ENCODE data around the gene OPN3.

Gene OPN3

DNA sequence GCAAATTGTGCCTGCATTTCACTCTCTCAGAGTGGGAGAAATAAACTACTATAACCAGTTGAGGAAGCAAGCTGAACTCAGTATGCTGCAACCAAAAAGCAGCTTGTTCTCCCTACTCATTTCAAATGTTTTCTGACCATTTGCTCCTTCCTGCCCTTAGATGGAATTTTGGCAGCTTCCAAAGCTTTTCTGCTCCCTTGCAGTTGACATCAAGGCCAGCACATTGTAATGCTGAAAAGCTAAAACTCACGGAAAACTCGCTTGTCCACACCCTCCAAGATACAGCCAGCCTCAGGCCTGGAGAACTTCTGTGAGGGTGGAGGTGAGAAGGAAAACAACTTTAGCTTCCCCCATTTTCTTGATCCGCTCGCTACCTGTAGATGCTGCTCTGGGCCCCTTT, 5.0 kb upstream of the OPN3 start:
- DNase-seq (ENCODE audit: low read depth) = no peak

DNA sequence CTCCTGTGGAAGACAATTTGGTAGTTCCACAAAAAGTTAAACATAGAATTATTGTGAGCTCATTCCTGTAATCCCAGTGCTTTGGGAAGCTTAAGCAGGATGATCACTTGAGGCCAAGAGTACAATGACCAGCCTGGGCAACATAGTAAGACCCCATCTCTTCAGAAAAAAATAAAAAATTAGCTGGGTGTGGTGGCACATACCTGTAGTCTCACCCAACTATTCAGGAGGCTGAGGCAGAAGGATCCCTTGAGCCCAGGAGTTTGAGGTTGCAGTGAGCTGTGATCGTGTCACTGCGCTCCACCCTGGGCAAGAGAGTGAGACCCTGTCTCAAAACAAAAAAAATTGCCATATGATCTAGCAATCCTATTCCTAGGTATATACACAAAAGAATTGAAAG, 4.1 kb upstream of the OPN3 start:
- no peak for DNase-seq (ENCODE audit: low read depth)

DNA sequence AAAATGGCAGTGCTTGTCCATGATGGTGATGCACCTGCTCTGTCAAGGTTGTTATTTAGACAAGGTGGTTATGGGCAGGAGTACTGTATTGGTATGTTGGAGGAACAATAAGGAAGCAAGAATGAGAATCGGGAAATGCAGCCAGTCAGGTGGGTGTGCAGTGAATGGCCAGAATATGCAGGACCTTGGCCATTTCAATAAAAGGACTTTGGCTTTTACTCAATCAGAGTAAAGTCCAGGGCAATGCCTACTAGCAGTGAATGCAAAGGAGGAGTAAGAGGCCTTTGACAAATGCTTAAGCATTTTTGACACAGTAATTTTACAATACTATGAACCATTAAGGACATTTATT, 2.4 kb upstream of the OPN3 start:
- DNase-seq (ENCODE audit: low read depth) = no peak

DNA sequence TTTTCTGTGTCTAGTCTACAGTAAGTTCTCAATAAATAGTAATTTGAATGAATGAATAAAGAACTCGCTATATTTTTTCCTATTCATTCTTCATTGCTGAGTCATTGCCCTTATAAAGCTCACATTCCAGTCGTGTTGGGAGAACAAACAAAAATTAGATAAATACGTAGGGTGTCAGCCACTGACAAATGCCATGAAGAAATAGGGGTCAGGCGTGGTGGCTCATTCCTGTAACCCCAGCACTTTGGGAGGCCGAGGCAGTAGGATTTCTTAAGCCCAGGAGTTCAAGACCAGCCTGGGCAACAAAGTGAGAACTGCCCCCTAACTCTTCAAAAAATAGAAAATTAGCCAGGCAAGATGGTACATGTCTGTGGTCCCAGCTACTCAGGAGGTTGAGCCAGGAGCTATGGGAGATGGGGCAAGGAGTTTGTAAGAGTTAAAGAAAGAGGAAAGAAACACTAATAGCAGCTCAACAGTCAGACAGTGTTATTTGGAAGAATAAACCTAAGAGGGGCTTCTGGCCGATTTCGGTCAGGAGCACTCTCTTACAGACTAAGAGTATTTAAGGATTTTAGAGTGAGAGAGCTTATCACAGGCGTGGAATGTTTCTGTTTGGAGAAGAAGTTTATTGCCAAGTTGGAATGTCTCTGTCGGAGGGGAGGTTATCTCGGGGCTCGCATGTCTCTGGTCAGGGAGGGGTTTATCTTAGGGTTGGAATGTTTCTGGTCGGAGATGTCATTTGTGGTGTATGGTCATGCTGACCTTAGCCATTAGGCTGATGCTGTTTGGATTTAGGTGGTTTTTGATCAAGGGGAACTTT, 1.8 kb upstream of the OPN3 start:
- DNase-seq (ENCODE audit: low read depth) = no peak

DNA sequence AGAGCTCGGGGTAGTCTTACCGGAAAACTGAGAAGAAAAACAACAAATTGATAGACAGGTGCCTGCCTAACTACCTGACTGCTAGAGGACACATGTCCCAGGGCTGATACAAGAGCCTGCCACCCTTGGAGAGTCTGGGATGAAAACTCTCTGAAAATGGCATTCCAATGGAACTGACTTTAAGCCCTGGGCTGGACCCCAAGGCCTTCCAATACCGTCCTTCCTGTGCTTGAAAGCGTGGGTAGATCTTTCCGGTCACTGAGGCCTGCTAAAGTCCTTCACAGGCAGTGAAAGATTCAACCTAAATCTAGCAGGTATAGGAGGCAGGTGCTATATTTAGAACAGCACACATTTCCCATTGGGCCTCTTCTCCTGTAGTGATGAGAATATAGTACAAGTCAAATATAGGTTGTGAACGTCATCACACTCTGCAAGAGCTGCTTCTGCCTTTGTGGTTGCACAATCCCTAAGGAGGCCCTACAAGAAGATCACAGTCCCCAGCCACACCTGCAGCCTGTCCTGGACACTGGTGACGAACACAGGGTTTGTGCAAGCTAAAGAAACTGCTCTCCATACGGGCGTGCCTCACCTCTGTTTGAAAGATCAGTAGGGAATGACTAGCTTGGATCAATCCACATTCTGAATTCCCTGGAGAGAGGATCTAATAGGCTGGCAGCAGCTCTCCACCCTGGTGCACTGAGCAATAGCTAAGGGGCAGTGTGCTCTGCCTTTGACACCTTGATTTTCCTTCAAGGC, 876 bp upstream of the OPN3 start:
- no peak for DNase-seq (ENCODE audit: low read depth)

DNA sequence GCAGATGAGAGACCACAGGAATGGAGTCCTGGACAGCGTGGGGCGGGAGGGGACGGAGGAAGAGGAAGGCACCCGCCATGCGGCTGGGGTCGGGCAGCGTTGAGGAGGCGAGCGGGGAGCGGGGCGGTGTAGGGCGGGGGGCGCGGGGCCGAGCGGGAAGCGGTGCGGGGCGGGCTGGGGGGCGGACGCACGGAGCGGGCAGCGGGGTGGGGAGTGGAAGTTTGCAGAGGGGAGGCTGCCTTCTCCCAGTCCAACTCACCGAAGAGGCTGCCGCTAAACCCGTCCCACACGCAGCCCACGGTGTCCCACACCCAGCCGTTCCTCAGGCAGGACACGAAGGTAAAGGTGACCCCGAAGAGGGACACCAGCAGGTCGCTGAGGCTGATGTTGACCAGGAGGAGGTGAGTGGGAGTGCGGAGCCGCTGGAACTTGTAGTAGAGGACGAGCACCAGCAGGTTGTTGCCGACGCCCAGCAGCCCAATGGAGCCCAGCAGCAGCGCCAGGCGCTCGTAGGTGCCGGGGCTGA, 483 bp downstream of the OPN3 start:
- DNase-seq (ENCODE audit: low read depth) = peak; percentile 9

DNA sequence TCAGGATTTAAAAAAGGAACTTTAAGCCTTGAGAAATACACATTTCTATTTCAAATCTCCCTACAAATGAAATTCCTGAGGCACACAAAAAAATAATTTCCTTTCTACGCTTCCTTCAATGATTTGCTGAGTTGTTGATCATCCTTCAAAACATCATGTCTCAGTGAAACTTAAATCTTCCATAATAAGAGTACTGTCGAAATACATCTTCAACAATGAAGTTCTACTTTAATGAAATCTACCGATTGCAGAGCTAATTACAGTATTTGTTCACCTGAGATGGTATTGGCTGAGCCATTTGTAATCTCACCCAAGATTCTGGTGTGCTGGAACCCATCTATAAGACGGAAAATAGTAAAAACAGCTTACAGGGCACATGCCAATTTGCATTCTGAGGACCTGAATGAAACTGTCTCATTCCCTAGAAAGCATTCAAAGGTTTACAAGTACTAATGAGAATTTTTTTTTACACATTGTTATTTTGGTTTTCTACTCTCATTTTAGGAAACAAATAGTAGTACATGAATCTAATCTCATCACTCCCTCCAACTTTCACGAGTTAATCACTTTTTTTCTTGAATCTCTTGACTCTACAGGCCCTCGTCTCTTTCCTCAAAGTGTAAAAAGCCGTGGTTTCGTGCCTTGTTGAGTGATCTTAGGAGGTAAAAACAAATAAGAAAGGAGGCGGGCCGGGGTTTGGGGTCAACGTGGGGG, 1.1 kb downstream of the OPN3 start:
- DNase-seq (ENCODE audit: low read depth) = no peak

DNA sequence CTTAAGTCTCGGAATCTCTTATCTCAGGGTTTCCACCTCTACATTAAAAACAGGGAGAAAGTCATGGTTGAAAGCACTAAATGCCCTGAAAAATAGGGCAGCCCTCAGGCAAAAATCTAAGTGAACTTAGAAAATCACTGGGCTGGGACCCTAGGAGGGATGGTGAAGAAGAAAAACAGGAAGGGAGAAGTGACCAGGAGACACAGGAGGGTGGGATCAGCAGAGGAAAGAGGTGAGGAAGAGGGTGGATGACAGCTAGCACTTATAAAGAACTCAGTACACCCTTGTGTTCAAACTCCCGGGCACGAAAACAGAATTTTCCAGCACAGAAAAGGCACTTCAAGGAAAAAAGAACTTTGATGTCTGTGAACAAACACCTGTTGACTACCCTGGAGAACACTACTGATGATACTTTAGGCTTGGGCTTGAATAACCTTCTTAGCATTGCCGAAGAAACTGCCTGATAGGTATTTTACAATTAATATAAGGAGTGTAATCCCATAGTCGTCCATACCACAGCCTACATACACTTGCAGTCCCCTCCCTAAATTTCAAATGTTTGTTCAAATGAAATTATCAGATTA, 2.0 kb downstream of the OPN3 start:
- no peak for DNase-seq (ENCODE audit: low read depth)

DNA sequence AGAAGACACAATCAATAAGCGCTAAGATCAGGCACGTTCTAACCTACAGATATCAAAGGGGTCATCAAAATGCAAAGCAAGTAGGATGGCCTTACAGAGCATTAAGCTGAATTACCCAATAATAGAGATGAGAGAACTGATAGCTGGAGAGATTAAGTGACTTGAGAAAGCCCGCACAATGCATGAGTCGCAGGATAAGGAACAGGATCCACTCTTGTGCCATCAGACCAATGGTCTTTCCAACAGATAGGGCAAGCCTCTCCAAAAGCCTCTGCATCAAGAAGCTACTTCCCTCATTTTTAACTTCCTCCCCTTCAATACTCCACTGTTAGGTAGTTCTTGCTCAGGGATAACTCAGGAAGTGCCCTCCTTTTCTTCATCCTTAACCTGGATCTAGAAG, 2.6 kb downstream of the OPN3 start:
- no peak for DNase-seq (ENCODE audit: low read depth)

DNA sequence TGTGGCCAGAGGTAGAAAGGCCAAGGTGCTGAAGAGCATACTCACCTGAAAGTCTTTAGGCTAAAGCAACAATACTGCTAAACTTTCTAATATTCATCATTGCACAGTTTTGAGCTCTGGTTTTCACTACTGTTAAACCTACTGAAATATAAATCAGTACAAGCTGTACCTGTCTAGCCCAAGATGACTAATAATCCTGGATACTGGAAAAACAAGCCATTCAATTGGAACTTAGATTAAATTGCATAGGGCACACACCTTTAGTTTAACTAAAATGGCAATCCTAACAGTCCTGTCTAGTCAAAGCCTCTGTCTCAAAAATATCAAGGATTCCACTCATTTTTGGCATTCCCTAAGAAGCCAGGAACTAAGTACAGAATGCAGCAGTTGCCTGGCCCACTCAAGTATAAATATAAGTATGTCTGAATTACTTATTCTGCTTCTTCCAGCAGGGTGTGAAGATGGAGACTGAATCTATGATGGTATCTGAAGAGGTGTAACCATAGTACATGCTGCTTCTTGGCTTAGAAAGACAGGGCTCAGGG, 3.1 kb downstream of the OPN3 start:
- no peak for DNase-seq (ENCODE audit: low read depth)

DNA sequence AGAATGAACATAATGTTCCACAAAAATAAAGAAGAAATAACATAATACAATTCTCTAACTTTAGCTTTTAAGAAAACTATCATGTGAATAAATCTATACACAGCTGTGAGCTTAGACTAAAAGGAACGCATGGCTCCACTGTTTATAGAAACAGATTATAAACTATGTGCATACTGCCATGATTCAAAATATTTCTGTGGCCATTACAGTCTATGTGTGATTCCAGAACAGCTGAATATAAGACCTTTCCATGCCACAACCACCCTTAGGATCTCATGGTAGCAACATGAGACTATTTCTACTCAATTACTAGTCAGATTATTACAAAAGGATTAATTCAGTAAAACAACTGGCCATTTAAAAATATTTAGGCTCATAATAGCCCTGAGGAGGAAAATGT, 3.9 kb downstream of the OPN3 start:
- no peak for DNase-seq (ENCODE audit: low read depth)

DNA sequence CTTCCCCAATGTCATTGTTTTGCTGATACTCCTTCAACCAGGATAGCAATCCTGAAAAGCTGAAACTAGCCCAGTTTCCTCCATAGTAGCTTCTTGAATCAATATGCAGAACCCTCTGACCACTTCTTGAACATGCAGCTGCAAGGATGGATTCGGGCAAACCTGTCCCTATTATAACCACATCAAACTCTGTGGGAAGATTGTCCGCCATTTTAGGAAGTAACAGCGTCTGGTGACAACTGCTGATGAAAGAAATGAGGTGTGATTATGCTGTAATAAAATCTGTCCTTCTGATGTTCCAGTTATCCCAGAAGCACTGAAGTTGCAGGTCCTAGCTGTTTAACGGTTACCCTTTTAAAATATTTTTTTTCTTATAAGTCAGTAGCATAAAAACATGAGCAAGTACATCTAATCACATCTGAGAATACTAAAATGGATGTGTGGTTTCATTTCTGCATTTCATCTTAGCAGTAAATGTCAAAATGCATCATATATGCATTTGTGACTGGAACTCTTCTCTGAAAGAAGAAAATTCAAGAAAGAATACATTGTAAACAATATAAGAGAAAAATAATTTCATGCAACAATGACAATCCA, 4.5 kb downstream of the OPN3 start:
- DNase-seq (ENCODE audit: low read depth) = no peak

DNA sequence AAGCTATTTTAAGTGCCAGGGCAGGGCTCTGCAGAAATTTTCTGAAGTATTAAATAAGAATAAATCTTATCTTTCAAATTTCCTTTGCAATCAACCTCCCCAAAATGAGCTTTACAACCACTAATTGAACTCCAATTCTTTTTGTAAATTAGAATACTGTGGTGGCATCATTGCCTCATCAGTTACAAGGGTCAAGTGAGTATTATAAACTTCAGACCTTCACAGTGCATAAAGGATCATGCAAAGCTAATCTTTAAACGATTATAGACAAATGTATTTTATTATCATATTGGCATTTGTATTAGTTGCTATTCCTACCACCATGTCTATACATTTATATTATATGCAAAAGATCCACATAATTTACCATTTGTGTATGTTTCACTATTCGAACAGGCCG, 7.2 kb downstream of the OPN3 start:
- DNase-seq (ENCODE audit: low read depth) = no peak

DNA sequence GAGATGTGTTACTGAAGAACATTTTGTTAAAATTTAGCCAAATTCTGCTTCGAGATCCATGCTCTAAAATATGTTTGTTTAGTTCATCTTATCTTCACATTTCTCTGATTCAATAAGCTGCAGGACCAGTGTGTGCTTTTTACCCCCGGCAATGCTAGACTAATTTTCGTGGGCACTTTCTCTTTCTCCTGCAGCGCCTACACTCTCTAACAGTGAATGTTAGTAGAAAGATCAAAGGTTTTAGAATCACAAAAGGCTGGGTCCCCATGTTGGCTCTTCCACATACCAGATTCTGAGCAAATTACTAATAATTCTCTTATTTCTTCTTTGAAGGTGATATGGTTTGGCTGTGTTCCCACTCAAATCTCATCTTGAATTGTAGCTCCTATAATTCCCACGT, 8.5 kb downstream of the OPN3 start:
- DNase-seq (ENCODE audit: low read depth) = no peak

DNA sequence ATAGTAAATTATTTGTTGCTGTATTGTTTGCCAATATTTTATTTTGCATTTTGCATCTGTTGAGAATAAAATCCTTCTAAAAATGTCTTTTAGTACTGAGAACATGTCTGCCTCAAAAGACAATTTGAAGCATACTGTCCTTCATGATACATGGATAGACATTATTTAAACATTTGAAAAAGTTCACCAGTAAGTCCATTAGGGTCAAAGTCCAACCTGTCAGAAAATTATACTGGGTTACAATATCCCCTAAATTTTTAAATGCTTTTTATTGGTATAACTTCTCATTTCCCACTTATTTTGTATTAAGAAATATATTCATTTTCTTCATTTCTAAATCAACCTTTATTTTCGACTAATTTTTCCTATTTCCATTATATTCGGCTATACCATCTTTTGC, 9.3 kb downstream of the OPN3 start:
- no peak for DNase-seq (ENCODE audit: low read depth)

DNA sequence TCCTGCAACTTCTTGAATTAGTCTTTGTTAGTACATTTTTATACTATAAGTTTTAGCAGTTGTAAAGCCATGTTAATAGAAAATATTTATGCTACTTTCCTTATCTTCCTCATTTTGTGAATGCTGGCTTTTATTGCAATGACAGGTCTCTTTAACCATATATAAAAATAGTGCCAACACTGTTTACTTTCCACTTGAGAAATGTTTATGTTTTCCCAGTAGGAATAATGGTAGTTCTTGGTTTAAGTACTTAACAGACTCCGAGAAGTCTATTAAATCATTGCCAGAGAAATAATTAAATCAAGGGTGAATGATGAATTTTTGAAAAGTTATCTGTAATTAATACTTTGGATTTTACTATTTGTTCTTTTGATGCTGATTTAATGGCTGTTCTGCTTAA, 9.7 kb downstream of the OPN3 start:
- no peak for DNase-seq (ENCODE audit: low read depth)

DNA sequence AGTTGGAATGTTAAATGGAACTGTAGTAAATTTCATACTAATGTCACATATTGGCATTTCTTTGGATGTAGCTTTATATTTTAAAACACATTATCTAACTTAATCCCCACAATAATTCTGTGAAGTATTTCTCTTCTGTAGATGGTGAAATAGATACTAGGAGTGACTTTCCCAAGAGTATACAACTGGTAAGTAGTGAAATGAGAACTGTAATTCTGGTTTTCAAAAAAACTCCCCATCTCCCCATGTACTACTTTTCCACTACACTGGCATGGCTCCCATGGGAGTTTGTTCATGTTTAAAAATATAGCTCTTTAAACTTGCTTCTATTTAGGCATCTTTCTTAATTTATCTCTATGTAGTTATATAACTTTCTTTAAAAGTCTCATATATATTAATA, 10.2 kb downstream of the OPN3 start:
- no peak for DNase-seq (ENCODE audit: low read depth)

DNA sequence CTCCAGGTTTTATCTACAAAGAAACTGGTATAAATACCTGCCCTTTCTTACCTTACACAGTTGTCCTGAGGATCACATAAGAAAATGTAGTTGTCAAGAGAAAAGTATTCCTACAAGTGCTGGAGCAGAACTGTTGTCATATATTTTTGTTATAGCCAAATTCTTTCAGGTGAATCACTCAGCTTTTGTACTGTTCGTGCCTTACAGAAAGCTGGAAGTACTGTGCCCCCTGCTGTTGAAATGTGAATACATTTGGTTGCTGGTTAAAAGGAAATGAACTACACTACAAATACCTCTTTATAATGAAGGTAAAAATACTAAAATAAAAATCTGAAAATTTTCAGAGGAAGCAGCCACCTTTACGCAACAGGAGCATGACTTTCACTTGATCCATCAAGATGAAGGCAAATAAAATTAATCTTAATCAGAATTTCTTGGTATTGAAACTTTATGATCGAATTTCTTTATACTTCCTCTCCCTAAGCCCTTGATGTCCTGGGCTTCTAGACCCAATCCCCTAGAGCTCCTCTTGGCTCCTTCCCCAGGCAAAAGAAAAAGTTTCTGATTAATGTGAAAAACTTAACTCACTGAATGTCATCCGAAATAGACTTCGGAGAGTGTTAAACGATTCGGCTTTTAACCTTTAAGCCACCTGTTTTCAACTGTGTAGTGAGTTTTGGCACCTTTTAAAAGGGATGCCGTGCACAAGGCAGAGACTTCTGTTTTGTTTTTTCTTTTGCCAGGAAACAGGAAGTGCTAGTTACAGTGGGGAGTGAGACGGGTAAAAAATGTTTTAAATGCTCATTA, 12.5 kb downstream of the OPN3 start:
- no peak for DNase-seq (ENCODE audit: low read depth)

DNA sequence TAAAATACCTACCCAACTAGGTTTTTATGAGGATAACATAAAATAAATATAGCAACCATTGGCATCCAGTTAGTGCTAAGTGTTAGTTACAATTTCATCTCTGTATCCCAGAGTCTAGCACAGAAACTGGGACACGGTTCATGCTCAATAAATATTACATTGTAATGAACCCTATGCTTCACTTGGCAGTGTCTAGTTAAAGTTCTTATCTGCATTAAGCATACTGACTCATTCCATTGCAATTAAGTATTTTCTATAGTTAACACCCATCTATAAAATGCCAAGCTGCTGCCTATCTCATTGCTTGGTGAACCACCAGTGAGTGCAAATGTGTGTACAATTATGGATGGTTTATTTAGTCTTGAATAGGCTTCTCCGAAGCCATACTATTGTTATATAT, 15.2 kb downstream of the OPN3 start:
- DNase-seq (ENCODE audit: low read depth) = no peak

DNA sequence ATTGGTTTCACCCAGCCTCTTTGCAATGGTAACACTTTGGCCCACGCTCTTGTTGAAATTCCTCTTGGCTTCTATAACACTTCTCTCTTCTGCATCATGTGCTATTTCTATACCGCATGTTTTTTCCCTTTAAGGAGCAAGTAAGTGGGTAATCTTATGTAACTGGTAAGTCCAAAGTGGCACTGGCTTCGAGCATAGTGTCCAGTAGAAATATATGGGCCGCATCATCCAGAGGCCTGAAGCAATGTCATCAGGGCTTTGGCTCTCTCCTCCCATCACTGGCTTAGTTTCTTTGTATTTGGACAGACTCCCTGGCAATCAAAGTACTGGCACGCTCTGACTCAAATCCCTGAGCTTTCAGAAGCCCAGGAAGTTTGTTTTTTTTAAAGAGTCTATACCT, 17.5 kb downstream of the OPN3 start:
- no peak for DNase-seq (ENCODE audit: low read depth)

DNA sequence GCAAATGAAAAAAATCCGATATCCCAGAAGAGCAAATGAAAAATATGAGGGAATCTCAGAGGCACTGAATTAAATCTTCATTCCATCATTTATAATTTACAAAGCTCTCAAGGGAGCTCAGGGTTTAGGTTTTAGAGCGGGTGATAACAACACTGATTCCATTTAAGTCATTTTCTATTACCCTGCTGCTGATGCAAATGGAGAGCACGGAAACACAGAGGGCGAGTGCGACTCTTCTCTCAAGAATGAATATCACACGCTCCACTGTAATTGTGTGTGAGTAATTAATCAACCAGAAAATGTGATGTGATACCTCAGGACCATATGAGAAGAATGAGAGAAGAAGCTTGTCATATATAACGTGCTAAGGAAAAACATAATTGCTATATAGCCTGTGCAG, 22.7 kb downstream of the OPN3 start:
- no peak for DNase-seq (ENCODE audit: low read depth)
